HG03520 (cell line): ENCODE measurements around the gene DCAF10.
A peak's percentile ranks its signal among the peaks of the same experiment; 100 is the strongest.
"Not testable (repeated sequence)": the region's sequence is repeated elsewhere in the genome, so short reads cannot be mapped to it uniquely, and the experiment has no call there.

Experiments used
- ATAC-seq: cut with Tn5 transposase; IDR thresholded peaks from one replicate; pipeline ENCODE4 v1.9.1; 2021; ENCODE audit warnings: mild to moderate bottlenecking, moderate library complexity; ENCODE audit not compliant: unreplicated experiment

DCAF10 gene

GRCh38 chr9:37856551-37856950 is 56.0 kb downstream of the DCAF10 start:
- no peak for ATAC-seq

- ATAC-seq = no peak
Measured at GRCh38 chr9:37859043-37859442, 58.4 kb downstream of the DCAF10 start.

- ATAC-seq = no peak
Measured at GRCh38 chr9:37862530-37862929, 61.9 kb downstream of the DCAF10 start.

GRCh38 chr9:37870081-37870798 is 69.6 kb downstream of the DCAF10 start:
- ATAC-seq = no peak

GRCh38 chr9:37870799-37871176 is 70.2 kb downstream of the DCAF10 start:
- no peak for ATAC-seq

GRCh38 chr9:37873955-37874354 is 73.4 kb downstream of the DCAF10 start:
- no peak for ATAC-seq

- no peak for ATAC-seq
Measured at GRCh38 chr9:37876376-37876775, 75.8 kb downstream of the DCAF10 start.

- no peak for ATAC-seq
Measured at GRCh38 chr9:37880916-37881479, 80.4 kb downstream of the DCAF10 start.

GRCh38 chr9:37887977-37888583 is 87.5 kb downstream of the DCAF10 start:
- ATAC-seq = not testable (repeated sequence)

GRCh38 chr9:37889536-37889935 is 88.9 kb downstream of the DCAF10 start:
- ATAC-seq = no peak

GRCh38 chr9:37891042-37891441 is 90.4 kb downstream of the DCAF10 start:
- ATAC-seq = not testable (repeated sequence)

GRCh38 chr9:37892063-37892462 is 91.5 kb downstream of the DCAF10 start:
- no peak for ATAC-seq

- ATAC-seq = no peak
Measured at GRCh38 chr9:37897665-37898064, 97.1 kb downstream of the DCAF10 start.

GRCh38 chr9:37899041-37899440 is 98.4 kb downstream of the DCAF10 start:
- ATAC-seq = no peak

GRCh38 chr9:37902131-37902530 is 101.5 kb downstream of the DCAF10 start:
- ATAC-seq = no peak

- ATAC-seq = no peak
Measured at GRCh38 chr9:37902796-37903646, 102.4 kb downstream of the DCAF10 start.

GRCh38 chr9:37903647-37904444 is 103.2 kb downstream of the DCAF10 start, which contains the start of gene SLC25A51:
SLC25A51 (minus strand) TSS chr9:37904127; CDS start chr9:37888550, 15,577 bp downstream.
- ATAC-seq = peak; percentile 82

- ATAC-seq = no peak
Measured at GRCh38 chr9:37904445-37905130, 104.0 kb downstream of the DCAF10 start.

GRCh38 chr9:37905131-37905505 is 104.5 kb downstream of the DCAF10 start:
- no peak for ATAC-seq

GRCh38 chr9:37905776-37906175 is 105.2 kb downstream of the DCAF10 start:
- ATAC-seq = no peak
